GM18907 (cell line): ENCODE data around the gene L3MBTL4.
"Not testable (repeated sequence)": the region's sequence is repeated elsewhere in the genome, so short reads cannot be mapped to it uniquely, and the experiment has no call there.

Source experiments
- ATAC-seq: cut with Tn5 transposase; IDR thresholded peaks from one replicate; pipeline ENCODE4 v1.9.1; 2021; ENCODE audit warnings: mild to moderate bottlenecking, moderate library complexity; ENCODE audit not compliant: unreplicated experiment

The L3MBTL4 gene

DNA sequence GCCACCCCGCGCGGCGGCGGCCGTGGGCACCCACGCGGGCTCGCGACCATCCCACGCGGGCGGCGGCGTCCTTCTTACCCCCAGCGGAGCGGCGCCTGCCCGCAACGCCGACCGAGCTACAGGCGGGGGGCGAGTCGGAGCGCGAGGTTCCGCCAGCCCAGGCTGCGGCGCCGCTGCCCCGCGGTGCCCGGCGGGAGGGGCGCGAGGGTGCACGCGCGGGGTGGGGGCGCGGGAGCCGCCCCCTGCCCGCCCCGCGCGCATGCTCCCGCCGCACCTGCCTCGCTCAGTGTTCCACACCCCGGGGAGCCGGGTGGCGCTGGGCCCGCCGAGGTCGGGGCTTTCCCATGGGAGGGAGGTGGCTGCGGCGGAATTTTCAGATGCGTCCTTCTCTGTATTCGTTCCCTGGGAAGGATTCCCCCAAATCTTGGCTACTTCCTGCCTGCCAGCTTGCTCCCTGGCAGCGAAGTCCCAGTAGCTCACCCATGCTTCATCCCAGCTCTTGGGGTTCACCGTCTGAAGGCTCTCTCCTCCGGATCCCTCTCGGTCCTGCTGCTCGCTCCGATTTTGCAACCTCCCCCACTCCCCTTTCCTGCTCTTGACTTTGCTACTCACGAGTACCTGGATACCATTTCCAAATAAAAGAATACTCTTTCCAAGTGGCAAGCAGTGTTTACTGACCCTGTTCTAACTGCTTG is at the start of gene L3MBTL4:
Gene L3MBTL4 (minus strand): TSS at position 189 of the 695 bp plus-strand sequence. CDS start 103,286 bp downstream, outside the sequence.
- ATAC-seq: peak; percentile 74

DNA sequence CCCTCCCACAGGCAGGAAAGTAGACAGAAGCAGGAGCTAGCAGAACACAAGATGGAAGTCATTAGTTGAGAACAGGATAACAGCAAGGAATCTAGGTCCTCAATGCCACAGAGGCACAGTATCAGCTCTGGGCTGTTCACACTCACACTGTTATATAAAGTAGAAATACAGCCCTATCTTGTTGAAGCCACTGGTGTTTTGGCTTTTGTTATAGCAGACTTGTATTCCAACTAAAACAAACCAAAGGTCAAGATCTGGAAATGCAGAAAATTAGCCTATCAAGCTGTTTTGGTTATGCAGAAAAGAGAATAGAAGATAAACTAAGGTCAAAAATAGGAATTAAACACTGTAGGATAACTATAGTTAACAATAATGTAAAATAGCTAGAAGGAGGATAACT is 37.5 kb upstream of the L3MBTL4 start:
- no peak for ATAC-seq

- ATAC-seq: peak; percentile 73
These were observed 34.5 kb upstream of the L3MBTL4 start for GRCh38 chr18:6449213-6449612.

DNA sequence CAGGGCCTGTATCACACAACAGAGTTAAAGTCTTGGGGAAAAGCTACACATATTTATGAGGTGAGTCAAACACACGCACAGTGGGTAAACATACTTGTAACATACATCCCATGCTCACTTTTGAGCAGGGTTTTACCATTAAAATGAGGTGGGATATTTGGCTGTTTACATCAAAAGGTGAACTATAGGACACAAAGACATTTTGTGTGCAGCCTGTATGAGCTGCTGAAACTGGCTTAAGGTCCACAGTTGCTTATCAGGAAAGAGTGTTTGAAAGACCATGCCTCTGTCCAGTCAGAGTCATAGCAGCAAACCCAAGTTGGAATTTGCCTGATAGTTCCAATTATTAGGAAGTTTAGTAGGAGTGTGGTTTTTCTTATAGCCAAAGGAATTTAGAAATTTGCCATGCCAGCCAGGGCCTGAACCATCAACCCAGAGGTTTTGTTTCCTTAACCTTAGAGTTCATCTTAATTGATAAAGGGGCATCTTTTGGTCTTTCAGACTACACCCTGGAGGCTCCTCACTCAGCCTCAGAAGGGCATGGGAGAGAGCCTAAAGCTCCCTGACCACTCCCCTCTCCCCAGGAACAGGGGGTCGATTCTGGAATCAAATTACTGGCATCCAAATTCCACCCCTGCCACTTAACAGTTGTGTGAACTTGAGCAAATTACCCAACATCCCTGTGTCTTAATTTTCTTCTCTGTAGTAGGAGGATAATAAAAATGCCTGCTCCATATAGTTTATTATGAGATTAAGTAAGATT is 29.9 kb upstream of the L3MBTL4 start:
- ATAC-seq: no peak

GRCh38 chr18:6441200-6441599 is 26.5 kb upstream of the L3MBTL4 start:
- no peak for ATAC-seq

DNA sequence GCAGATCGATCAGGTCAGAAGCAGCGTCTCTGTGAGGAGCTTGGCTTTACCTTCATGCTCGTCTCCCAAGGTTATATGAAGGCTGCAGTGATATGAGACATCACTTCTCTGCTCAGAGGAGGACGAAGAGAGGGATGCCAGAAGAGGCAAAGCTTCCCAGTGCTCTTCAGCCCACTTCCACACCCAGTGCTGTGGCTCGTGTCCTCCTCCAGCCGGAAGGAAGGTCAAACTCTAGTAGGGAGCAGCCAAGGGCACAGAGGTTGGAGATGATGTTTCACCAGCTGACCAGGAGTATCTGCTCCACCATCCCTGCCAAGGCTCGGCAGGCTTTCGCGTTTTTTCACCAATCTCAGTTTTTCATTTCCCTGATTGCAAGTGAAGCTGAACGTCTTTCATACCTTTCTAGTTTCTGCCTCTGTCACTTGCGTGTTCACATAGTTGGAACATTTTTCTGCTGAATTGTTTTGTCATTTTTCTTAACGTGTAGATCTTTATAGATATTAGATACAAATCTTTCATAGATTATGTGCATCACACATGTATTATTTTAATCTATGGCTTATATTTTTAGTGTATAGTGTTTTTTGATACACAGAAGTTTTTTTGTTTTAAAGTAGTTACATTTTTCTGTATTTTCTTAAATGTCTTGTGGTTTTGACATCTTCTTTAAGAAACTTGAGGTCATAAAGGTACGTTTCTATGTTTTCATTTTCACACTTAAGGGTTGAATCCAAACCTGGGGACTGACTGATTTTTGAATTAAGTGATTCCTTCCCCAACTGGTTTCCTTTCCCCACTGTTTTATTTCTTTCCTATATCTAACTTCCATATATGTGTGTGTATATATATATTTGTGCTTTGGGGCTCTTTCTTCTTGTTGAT is 23.5 kb upstream of the L3MBTL4 start:
- no peak for ATAC-seq

DNA sequence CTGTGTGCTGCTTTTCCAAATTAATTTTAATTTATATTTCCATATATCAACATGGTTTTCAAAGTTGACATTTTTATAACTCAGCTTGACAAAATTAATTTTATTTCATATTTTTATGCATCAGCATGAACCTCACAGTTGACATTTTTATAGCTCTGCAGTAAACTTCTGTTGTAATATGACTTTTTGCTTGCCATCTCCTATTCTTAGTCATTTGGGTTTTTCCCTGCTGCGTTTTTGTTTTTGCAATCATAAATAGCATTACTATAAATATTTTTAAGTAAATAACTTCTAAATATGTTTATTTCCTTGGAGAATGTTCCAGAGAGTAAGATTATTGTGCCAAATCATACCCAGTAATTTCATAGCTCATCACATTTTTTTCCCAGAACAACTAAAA is 21.0 kb upstream of the L3MBTL4 start:
- ATAC-seq: no peak

GRCh38 chr18:6434987-6435709 is 20.4 kb upstream of the L3MBTL4 start:
- no peak for ATAC-seq

- no peak for ATAC-seq
These were observed 19.8 kb upstream of the L3MBTL4 start for GRCh38 chr18:6434481-6434880.

GRCh38 chr18:6431659-6432318 is 17.1 kb upstream of the L3MBTL4 start:
- no peak for ATAC-seq

- ATAC-seq: no peak
These were observed 14.2 kb upstream of the L3MBTL4 start for GRCh38 chr18:6428851-6429395.

GRCh38 chr18:6427286-6427685 is 12.6 kb upstream of the L3MBTL4 start:
- no peak for ATAC-seq

- no peak for ATAC-seq
These were observed 8.6 kb upstream of the L3MBTL4 start for GRCh38 chr18:6423289-6423688.

- ATAC-seq: peak; percentile 91
These were observed 491 bp downstream of the L3MBTL4 start for GRCh38 chr18:6414118-6414722.

- no peak for ATAC-seq
These were observed 1.1 kb downstream of the L3MBTL4 start for GRCh38 chr18:6413579-6414117.

DNA sequence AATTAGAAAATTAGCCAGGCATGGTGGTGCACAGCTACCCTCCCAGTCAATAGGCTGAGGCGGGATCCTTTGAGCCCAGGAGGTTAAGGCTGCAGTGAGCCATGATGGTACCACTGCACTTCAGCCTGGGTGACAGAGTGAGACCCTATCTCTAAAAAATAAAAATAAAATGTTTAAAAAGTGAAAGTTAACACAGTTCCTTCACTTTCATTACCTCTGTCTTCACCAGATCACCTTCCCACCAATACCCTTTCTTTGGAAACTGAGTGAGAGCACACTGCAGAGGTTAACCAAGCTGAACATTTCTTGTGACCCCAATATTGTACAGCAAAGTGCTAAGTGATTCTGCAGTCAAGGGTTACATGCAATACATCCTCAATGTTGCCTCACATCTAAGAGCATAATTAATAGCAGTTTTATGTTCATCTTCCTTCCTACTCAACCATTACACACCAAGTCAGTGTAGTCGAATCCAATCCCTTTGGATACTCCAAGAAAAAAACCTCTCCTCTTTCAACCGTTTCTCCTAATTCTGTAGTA is 1.7 kb downstream of the L3MBTL4 start:
- ATAC-seq: no peak

DNA sequence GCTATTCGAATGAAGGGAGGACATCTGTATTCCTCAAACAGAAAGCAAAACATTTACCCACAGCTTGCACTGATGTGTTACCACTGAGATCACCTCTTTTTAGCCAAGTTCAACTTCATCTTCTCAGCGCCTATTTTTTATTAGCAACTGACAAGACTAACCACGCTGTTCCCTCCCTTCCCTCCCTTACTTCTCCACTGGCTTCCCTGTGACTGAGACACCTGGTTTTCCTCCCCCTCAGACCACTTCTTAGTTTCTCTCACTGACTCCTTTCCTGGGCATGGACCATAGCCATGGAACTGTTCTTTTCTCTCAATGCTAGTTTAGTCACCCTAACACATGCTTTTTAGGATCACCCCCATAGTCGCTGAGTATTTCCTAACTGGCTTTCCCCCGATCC is 3.3 kb downstream of the L3MBTL4 start:
- no peak for ATAC-seq

DNA sequence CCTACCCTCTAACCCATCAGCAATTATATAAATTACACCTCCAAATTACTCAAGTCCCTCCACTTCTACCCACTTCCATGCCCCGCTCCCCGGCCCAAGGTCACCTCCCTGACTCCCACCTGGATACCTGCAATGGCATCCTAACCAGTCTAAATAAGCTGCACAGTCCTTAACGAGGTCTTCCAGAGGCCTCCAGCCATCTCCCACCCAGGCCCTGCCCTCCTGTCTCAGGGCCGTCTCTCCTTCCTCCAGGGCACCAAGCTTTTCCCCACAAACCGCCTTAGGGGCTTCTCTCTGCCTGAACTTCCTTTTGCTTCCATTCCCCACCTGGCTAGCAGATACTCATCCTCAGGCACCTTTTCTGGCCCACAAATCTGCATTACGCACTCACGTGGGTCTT is 4.8 kb downstream of the L3MBTL4 start:
- no peak for ATAC-seq

DNA sequence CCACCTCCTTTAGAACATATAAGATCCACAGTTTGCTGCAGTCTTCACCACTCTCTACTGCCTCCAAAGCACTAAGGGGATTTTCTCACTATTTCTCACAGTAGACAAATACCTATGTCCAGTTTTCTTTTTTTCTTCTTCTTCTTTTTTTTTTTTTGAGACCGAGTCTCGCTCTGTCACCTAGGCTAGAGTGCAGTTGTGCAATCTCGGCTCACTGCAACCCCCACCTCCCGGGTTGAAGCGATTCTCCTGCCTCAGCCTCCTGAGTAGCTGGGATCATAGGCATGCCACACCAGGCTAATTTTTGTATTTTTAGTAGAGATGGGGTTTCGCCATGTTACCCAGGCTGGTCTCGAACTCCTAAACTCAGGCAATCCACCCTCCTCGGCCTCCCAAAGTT is 6.2 kb downstream of the L3MBTL4 start:
- not testable (repeated sequence) for ATAC-seq
